GM18519 (cell line): ENCODE data around the gene CCND1.

Experiments used
- ATAC-seq: cut with Tn5 transposase; IDR thresholded peaks from one replicate; pipeline ENCODE4 v1.9.1; 2021; ENCODE audit warnings: mild to moderate bottlenecking, moderate library complexity; ENCODE audit not compliant: unreplicated experiment, low FRiP score

The CCND1 gene

DNA sequence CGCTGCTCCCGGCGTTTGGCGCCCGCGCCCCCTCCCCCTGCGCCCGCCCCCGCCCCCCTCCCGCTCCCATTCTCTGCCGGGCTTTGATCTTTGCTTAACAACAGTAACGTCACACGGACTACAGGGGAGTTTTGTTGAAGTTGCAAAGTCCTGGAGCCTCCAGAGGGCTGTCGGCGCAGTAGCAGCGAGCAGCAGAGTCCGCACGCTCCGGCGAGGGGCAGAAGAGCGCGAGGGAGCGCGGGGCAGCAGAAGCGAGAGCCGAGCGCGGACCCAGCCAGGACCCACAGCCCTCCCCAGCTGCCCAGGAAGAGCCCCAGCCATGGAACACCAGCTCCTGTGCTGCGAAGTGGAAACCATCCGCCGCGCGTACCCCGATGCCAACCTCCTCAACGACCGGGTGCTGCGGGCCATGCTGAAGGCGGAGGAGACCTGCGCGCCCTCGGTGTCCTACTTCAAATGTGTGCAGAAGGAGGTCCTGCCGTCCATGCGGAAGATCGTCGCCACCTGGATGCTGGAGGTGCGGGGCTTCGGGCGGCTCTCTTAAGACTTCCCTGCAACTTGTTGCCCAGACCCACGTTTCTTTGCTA lies at the start of gene CCND1:
Gene CCND1, plus strand, starts transcription at position 162 of the 587 bp plus-strand sequence. Its CDS starts 158 bp downstream, at position 320.
- ATAC-seq, result no peak

DNA sequence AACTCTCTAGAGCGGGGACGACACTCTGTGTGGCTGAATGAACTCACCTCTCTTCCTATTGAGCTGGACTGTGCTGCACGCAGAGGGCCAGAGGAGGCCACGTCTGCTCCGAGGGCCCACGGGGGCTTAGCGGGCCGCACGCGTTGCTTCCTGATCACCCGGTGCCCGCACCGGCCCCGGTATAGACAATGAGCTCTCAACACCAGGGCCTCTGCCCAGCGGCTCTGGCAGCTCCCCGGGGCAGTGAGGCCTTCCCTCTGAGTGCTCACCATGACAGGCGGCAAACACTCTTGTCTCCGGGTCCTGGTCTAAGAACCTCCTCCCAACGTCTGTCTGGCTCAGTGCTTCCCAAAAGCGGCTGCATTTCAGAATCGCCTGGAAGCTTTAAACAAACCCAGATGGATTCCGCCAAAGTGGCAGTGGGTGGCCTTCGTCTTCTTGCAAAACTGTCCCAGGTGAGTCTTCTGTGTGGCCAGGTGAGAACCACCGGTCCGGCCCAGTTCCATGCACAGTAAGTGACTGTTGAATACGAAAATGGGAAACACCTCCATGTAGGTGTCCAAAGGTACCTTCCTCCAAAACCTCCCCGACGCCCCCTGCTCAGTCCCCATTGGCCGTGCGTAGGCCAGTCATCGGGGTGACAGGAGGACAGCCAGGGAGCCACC lies 47.8 kb upstream of the CCND1 start:
- no peak for ATAC-seq

DNA sequence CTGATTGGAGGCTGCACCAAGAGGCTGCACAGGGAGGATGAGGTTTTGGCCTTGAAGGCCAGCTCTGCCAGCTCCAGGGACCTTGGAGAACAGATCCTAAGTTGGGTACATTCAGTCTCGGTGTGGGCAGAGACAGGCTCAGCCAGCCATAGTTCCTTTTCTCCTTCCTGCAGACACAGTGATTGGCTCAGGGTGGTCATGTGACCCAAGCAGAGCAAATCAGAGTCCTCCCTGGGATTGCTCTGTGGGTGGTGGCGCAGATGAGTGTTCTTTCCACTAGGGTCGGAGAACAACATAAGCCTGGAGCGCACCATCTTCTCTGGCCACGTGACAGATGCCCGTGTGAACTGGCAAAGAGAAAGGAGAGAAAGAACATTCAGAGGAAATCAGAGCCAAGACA lies 47.1 kb upstream of the CCND1 start:
- no peak for ATAC-seq

DNA sequence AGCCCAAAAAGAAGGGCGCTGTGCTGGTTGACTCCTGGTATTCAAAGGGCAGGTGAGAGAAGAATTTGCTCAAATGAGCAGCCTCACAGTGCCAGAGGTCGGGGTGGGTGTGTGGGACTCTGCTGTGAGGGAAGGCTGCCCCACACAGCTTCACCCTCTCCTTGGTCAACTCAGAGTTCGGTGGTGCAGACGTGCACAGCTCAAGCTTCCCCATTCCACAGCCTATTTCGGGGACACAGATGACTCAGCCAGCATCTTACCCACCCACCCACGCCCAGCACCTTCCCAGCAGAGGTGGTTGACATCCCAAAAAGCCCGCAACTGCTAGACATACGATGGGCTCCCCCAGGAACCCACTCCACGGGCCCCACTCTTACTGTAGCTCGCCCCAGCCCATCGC lies 46.5 kb upstream of the CCND1 start:
- ATAC-seq, result no peak

DNA sequence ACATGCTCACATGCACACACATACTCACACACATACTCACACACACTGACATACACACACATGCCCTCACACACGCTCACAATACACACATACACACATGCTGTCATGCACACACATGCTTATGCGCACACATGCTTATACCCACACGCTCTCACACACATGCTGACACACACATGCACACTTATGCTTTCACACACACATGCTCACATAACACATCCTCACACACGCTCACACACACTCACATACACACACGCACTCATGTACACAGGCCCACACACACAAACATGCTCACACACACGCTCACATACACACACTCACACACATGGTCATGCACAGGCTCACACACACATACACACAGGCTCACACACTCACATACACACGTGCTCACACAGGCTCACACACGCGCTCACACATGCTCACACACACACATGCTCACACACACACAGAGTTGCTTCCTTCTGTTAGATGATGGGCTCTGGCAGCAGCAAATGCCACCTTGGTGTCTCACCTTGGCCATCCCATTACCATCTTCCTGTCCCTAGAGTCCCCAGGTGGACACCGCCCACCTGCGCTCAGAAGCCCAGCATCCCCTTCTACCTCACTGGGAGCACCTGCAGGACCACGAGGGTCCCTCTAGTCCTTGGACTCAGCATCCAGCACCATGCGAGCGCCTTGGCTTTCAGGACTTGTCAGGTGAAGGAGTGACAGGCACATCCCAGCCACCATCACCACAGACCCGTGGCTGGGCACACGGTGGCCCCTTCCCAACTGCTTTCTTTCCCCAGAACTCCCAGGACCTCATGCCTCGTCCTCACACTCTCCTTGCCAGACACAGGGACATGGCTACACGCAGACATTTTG lies 44.9 kb upstream of the CCND1 start:
- ATAC-seq, result no peak

DNA sequence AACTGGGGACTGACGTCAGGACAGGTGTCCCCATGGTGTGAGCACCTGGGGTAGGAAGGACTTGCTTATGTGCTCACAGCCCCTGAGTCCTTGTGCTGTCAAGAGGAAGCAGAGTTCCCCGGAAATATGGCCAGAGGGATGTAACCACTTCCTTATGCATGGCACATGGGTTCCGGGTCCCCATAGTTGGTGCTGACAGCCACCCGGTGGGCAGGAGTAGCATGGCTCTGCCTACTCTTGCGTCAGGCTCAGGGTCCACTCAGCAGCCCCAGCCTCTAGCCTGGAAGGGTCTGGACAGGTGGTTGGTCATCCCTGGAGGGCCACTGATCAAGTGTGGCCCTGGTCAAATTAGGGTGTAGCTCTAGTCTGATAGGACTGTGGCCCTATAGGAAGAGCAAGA lies 42.8 kb upstream of the CCND1 start:
- no peak for ATAC-seq

DNA sequence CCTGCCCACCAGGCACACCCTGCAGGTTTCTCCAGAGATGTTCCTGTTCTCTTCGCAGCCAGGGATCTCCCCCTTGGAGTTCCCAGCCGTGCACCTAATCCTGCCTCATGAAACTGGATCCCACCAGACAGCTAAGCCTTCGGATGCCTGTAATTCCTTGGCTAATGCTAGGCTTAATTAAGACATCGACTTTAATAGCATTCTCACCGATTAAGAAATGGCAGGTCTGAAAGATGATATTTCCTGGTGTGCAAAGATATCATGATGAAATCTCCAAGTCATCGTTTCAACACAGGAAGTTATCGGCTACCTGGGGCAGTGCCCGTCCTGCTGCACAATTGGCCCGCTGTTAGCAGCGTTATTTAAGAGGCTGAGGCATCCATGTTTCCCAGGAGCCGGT lies 41.5 kb upstream of the CCND1 start:
- no peak for ATAC-seq

DNA sequence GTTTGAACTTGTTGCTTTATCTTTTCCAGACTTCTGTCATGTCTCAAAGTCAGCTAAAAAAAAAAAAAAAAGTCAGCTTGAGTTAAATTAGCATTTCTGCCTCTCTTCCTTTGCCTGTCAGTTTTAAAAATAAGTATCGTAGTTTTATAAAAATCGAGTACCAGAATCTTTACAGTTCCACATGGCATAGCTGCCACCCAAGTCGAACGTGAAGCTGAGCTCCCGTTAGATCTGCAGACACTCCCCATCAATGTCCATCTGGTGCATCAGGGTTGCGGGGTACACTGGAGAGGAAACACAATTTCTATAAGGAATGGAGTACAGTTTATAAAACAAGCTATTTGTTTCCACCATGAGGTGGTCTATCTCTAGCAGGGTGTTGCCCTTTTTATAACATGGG lies 41.0 kb upstream of the CCND1 start:
- ATAC-seq, result no peak

DNA sequence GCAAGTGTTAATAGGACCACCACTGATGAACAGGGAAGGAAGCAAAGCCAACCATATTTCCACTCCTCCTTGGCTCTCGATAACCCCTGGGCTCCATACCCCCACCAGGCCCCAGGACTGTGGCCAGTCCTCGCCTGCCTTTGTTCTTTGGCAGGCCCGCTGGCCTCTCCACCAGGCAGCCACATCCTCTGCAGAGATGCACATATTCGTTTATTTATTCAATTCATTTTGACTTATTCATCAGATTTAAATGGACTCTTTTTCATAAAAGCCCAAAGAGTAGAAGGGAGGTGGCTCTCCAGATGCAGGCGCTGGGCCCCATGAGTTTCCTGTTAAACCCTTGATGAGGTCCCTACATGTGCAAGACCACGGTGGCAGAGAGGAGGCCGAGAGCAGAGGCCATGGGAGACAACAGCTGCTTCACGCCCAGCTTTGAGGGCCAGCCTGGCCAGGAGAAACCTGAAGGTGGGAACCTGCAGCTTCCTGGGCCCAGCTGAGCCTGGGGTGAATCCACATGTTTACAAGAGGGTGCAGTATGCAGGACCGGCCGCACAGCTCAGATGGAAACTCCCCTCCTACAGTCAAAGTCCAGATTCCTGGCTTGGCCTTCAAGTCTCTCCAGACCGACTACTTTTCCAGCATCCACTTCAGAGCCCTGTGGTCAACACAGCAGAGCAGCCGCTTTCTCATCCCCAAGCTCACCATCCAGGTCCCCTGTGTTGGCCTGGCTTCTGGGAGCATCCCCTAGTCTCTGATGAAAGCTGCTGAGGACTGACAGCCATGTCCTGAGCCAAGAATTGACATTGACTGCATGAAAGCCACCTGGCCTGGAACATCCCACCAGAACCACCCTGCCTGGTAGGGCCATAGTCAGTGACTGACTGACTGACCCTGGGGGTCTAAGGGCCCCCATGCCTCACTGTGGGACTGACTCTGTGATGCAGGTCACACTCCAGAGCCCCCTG lies 39.7 kb upstream of the CCND1 start:
- no peak for ATAC-seq

DNA sequence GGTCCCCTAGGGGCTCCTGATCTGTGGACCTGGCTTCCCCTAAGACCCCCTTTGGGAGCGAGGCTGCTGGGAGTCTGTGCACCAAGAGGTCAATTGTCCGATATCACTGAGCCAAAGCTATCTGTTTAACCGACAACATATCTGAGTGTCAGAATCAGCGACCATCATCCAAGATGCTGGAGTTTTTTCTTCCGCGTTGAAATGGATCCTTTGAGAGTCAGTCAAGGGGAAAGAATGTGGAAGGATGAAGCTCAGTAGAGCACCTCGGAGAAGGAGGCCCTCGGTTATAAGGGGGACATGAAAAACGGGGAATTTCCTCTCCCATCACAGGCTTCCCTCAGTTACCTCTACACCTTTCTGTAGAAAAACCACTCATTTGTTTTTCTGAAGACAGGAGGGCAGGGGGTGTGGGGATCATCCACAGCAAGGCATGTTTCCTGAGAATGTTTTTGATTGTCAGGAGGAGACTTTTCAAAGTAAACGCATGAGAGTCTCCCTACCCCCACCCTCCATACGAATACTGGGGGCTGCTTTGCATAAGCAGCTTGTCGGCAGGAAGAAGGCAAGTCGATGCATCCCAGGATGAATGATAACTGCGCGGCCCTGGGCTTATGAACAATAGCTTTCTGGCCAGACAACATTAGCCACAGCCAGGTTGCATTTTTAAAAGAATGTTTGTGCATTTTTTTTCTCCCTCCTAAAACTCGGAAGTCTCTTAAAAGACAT lies 37.7 kb upstream of the CCND1 start:
- no peak for ATAC-seq

DNA sequence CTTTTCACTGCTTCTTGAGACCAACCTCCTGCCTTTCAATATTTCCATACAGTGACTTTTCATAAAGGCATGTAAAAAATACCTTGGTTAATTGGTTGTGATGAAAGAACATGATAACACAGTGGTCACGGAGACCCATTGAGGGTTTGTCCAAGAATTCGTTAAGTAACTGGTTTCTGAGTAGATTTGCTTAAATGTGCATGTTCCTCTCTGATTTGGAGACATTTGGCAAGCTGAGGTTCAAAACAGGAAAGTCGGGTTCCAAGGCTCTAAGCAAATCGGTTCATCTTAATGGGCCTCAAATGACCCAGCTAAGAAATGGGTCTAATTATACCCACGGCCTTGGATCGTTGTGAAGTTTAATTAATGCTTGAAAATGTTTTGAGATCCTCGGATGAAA lies 36.9 kb upstream of the CCND1 start:
- no peak for ATAC-seq

DNA sequence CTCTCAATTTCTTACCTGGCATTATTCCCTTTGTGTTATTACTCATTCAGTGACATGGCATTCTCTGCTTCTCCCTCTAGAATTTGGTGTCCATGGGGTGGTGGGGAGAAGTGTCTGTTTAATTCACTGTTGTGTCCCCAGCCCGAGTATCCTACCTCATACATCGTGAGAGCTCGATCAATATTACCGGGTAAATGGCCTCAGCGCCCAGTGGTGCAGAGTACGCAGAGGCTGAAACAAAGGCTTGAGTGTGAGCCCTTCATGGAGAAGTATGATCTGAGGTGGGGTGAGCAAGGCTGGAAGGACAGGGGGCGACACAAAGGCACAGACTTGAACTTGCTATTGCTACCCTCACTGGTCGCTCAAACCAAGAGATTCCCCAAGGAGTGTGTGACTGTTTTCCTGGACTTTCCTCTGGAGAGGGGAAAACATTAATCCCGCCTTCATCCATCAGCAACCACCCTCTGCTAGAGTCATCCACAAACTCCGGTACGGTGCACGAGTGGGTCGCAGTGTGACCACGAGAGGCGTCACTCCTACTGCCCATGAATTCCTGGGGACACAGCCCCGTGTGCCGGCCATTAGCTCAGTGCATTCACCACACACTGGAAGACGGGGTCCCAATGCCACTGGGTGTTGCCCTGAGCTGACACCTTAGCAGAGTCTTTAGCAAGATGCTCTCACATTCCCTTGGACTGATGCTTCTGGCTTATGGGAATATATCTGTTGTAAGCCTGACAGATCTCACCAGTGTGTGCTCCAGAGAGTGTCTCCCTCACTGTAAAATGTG lies 35.0 kb upstream of the CCND1 start:
- no peak for ATAC-seq

DNA sequence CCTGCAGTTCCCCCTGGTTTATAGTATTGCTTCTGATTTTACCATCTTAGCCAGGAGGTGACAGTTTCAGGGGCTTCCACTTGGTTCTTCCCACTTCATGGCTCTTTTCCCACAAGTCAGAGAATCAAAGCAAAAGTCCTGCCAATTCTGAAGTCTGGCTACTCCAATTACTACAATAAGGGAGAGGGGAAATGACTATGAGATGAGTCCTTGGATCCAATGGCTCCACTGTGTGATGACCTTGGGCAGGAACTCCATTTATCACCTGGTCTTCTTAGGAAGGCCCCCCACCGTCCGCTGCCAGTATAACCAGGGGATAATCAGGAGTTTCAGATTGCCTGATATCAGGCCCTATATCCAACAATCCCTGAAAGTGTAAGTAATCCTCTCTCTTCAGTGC lies 31.6 kb upstream of the CCND1 start:
- ATAC-seq, result no peak

DNA sequence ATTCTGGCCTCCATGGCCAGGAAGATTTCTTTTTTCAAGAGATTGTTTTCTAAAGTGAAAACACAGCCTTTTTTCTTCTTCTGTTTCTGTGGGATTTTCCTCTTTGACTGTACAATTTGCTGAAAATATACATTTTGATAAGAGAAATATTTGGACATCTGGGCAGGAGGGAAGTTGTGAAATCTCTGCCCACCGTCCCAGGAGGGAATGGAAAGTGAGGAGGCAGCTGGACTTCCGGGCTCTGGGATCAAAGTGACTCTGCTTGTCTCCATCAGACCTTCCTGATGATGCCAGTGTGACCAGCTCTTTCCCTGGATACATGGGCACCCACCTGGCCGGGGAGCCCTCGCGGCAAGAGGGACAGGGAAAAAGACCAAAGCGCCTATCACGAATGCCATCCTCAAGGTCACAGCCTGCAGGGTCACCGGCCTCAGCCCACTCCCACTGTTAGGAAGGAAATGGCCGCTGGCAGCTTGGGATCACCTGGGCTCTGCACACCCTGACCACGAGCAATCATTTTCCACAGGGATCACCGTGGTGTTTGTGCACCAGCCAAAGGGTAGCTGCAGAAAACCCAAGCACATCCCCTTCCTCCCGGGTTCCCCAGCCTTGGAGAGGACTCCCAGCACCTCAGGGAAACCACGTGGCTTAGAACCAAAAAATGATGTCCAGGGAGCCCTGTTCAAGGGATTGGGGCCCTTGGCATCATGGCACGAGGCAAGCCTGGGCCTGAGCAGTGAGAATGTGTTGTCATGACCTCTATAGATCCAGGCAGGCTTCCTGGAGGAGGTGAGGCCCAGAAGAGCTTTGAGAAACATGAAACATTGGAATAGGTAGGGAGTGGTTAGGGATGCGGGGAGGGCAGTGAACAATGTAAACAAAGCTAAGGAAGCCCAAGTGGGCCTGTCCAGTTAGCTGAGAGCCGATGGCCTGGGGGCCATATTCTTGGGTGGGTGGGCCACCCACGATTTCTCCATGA lies 29.1 kb upstream of the CCND1 start:
- no peak for ATAC-seq

DNA sequence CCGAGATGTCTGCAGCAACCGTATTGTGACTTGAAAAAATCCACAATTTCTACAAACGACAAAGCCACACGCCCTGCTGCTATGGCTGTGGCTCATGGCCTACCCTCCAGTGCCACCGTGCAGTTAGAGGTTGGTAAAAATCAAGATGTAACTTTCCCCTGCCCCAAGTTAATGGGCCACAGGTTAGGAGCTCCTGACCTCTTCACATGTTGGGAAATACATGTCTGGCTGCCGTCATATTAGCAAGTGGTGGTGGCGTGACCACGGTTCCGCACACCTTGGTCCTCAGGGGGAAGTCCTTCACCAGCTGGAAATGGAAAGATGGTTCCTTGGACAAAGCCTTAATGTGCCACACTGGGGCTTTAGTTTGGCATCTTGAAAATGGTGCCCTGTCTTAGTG lies 27.4 kb upstream of the CCND1 start:
- ATAC-seq, result no peak

DNA sequence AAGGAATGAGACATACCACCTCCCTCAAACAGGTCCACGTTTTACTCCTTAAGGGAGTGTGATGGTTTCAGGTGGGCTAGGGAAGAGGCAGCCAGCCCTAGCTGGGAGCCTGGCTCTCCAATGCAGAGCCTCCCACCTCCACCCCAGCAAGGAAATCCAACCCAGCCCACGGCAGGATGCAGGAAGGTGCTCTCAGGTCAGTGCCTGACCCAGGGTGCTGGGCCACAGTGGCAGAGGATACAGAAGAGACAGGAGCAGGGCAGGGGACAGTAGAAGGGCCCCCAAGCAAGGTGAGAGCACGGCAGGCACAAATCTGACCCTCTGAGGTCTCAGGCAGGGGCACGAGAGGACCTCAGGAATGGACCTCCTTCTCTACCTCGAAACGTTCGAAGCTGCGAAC lies 26.9 kb upstream of the CCND1 start:
- ATAC-seq, result no peak

DNA sequence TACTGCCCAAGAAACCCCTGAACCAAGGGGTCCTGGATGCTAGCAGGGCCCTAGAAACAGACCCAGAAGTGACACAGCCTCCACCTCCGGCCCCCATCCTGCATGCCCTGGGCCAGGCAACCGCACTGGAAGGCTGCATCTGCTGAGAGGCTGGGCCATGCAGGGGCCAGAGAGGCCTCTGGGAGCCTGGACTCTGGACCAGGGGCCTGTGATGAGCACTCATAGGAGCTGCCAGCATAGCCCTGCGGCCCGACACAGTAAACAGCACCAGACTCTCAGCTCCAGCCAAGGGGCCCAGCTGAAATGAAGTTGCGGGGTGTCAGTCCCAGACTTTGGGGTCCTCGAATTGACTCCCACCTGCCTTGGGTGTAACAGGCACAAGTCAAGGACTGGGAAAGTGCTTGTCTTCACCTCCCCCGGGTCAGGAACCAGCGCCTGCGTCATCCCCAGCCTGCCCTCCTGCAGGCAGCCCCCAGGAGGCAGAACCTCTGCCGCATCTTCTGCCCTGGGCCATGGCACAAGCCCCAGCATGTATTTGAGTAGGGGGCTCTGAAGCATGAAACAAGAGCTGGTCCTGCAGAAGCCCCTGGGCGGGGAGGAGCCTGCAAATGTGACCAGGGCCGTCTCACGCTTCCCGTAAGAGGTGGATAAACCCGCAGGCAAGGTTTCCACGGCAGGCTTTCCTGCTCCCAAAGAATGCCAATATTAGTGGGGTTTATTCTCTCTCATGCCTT lies 25.2 kb upstream of the CCND1 start:
- no peak for ATAC-seq
